PC-3 (cell line): ENCODE results near the gene GOLGA8J.
"Not testable (repeated sequence)": the region's sequence is repeated elsewhere in the genome, so short reads cannot be mapped to it uniquely, and the experiment has no call there.

Experiments
- EZH2phosphoT487 ChIP-seq: fragments of 300-600 bp; sonication (generic); IDR thresholded peaks from 2 replicates; pipeline ENCODE4 v1.6.1; 2018; ENCODE audit warnings: mild to moderate bottlenecking, antibody characterized with exemption, low read length, borderline replicate concordance
- TF ChIP-seq, protein P1 (sequence below): fragments of 300-600 bp; sonication (generic); conservative IDR thresholded peaks from 2 replicates; pipeline ENCODE4 v1.5.1; 2017; ENCODE audit warnings: antibody characterized with exemption, low read depth, mild to moderate bottlenecking, low read length

DNA sequence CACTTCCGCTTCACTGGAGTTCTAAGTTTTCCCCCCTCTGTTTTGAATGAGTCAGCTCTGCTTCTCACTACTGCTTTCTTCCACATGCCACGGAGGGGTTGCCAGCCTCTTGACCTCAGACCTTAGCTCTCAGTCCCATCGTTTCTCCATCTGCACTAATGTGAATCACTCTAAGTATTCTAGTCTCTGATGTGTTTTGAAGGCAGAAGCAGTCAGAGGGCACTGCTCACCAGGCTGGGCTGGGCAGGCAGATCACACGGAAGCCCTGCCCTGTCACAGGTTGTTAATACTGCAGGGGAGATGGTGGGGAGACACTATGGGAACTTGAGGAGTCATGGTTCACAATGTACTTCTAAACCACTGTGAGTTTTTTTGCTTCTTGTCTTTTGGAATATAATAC lies 27.8 kb downstream of the GOLGA8J start:
- TF ChIP-seq, protein P1, sequence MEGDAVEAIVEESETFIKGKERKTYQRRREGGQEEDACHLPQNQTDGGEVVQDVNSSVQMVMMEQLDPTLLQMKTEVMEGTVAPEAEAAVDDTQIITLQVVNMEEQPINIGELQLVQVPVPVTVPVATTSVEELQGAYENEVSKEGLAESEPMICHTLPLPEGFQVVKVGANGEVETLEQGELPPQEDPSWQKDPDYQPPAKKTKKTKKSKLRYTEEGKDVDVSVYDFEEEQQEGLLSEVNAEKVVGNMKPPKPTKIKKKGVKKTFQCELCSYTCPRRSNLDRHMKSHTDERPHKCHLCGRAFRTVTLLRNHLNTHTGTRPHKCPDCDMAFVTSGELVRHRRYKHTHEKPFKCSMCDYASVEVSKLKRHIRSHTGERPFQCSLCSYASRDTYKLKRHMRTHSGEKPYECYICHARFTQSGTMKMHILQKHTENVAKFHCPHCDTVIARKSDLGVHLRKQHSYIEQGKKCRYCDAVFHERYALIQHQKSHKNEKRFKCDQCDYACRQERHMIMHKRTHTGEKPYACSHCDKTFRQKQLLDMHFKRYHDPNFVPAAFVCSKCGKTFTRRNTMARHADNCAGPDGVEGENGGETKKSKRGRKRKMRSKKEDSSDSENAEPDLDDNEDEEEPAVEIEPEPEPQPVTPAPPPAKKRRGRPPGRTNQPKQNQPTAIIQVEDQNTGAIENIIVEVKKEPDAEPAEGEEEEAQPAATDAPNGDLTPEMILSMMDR = not testable (repeated sequence)
- not testable (repeated sequence) for TF ChIP-seq EZH2phosphoT487
